Measurements from ENCODE around the gene BDNF.

The BDNF gene

GRCh38 chr11:27721264-27722116 is 21.2 kb upstream of the BDNF start:
- no peaks in the 10 kb centered on the region for H3K36me3 ChIP-seq (ENCODE audit: control insufficient read depth in 1 of 2, insufficient read depth in 2 of 2, low read depth in 1 of 2, low read length in 2 of 2)
- H2AFZ ChIP-seq (ENCODE audit: low read depth, low read length) = no peak overlapping the region
- H3K4me1 ChIP-seq (ENCODE audit: control insufficient read depth, insufficient read depth, low read depth, low read length) = peaks cover 21% of the 10 kb centered on the region
- no peak overlapping the region for H3K4ac ChIP-seq (ENCODE audit: low read depth in 1 of 2, low read length in 2 of 2)
- H4K91ac ChIP-seq (ENCODE audit: low read length) = no peak overlapping the region
- H3K9me3 ChIP-seq (ENCODE audit: control insufficient read depth, low read length) = no peaks in the 10 kb centered on the region
- WGBS = 5% methylated on average over 31 of the region's 37 CpGs
- H2BK5ac ChIP-seq (ENCODE audit: low read depth, low read length, poor library complexity, severe bottlenecking) = no peak overlapping the region
- peak; percentile 8 for DNase-seq
- no peaks in the 10 kb centered on the region for H3K79me1 ChIP-seq (replicated peaks; ENCODE audit: low read length, poor library complexity, severe bottlenecking)
- no peak overlapping the region for H3K23ac ChIP-seq (ENCODE audit: low read length in 2 of 2)
- peak overlapping the region in 1 of 2 experiments; percentile 92 for H3K18ac ChIP-seq (ENCODE audit: low read depth in 1 of 2, low read length in 2 of 2)
- peaks cover 22 to 68% of the 10 kb centered on the region in 2 experiments for H3K27me3 ChIP-seq (ENCODE audit: control insufficient read depth in 1 of 2, insufficient read depth in 1 of 2, low read length in 2 of 2)
- H3K9ac ChIP-seq (ENCODE audit: low read length) = peak overlapping the region; percentile 48
- no peak overlapping the region for H2BK120ac ChIP-seq (ENCODE audit: low read depth, low read length)
- H3K4me2 ChIP-seq (ENCODE audit: low read length, poor library complexity, severe bottlenecking) = peak overlapping the region; percentile 64
- H2BK12ac ChIP-seq (ENCODE audit: low read length in 2 of 2) = no peak overlapping the region
- H2AK5ac ChIP-seq (ENCODE audit: low read length, severe bottlenecking) = no peak overlapping the region
- H3K14ac ChIP-seq (ENCODE audit: low read length in 2 of 2) = no peak overlapping the region
- H2BK15ac ChIP-seq (ENCODE audit: low read depth, poor library complexity, severe bottlenecking) = no peak overlapping the region
- no peak overlapping the region for H3K27ac ChIP-seq (ENCODE audit: low read length, poor library complexity, severe bottlenecking)
- no peak overlapping the region for H4K8ac ChIP-seq (ENCODE audit: low read length)
- peak overlapping the region; percentile 71 to 86 for H3K4me3 ChIP-seq (ENCODE audit: insufficient read depth in 1 of 2, low read depth in 1 of 2, low read length in 2 of 2)

DNA sequence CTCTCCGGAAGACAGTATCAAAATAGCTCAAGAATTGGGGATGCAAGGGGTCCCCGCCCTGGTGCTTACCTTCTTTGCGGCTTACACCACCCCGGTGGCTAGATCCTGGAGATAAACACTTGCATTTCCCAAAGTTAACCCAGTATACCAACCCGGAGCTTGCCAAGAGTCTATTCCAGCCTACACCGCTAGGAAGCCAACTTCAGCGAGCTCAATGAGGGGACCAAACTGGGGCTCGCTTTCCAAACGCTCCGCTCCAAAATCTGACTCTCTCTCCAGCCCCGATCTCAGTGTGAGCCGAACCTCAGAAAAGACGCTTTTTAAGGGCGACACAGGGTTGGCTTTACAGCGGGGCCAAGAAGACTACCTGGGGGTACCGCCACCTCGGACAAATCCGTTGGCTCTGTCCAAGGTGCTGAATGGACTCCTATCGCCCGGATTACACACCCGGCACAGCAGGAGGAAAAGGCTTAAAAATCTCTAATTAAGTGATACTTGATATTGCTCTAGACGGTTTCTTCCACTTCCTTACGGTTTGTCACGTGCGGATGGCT is 20.1 kb upstream of the BDNF start:
- Histone ChIP-seq H2BK120ac (ENCODE audit: low read depth, low read length) (no peak overlapping the region), H2BK5ac (ENCODE audit: low read depth, low read length, poor library complexity, severe bottlenecking) (no peak overlapping the region), H3K9me3 (ENCODE audit: control insufficient read depth, low read length) (no peaks in the 10 kb centered on the region), H3K4me2 (ENCODE audit: low read length, poor library complexity, severe bottlenecking) (peak overlapping the region; percentile 35), H3K27me3 (ENCODE audit: control insufficient read depth in 1 of 2, insufficient read depth in 1 of 2, low read length in 2 of 2) (peaks cover 20 to 56% of the 10 kb centered on the region in 2 experiments), H3K23ac (ENCODE audit: low read length in 2 of 2) (no peak overlapping the region), H3K18ac (ENCODE audit: low read depth in 1 of 2, low read length in 2 of 2) (peak overlapping the region in 1 of 2 experiments; percentile 55), H3K9ac (ENCODE audit: low read length) (no peak overlapping the region), H3K79me1 (replicated peaks; ENCODE audit: low read length, poor library complexity, severe bottlenecking) (no peaks in the 10 kb centered on the region), H2AK5ac (ENCODE audit: low read length, severe bottlenecking) (no peak overlapping the region), H3K27ac (ENCODE audit: low read length, poor library complexity, severe bottlenecking) (no peak overlapping the region), H3K4me1 (ENCODE audit: control insufficient read depth, insufficient read depth, low read depth, low read length) (peaks cover 21% of the 10 kb centered on the region), H2AFZ (ENCODE audit: low read depth, low read length) (no peak overlapping the region), H2BK15ac (ENCODE audit: low read depth, poor library complexity, severe bottlenecking) (no peak overlapping the region), H4K8ac (ENCODE audit: low read length) (no peak overlapping the region), H4K91ac (ENCODE audit: low read length) (no peak overlapping the region), H3K4ac (ENCODE audit: low read depth in 1 of 2, low read length in 2 of 2) (no peak overlapping the region), H3K36me3 (ENCODE audit: control insufficient read depth in 1 of 2, insufficient read depth in 2 of 2, low read depth in 1 of 2, low read length in 2 of 2) (no peaks in the 10 kb centered on the region), H3K14ac (ENCODE audit: low read length in 2 of 2) (no peak overlapping the region), H3K4me3 (ENCODE audit: insufficient read depth in 1 of 2, low read depth in 1 of 2, low read length in 2 of 2) (no peak overlapping the region), H2BK12ac (ENCODE audit: low read length in 2 of 2) (no peak overlapping the region)
- DNase-seq = peak; percentile 77
- WGBS = 2% methylated on average over 22 of the region's 25 CpGs

DNA sequence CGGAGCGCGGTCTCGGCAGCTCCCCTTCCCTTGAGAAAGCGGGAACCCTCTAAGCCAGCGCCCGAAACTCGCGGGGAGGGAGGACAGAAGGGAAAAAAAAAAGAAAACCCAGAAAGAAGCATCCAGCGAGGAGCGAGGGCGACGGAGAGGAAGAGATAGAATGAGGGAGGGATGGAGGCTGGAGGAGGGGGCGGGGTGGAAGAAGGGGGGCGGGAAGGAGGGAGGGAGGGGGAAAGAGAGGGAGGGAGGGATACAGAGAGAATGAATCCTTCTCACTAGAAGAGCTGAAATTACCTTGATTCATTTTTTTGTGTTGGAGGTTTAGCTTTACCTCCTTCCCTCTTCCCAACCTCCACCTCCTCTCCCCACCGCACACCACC is 19.3 kb upstream of the BDNF start:
- Histone ChIP-seq H4K8ac (ENCODE audit: low read length) (peak overlapping the region; percentile 98), H2BK120ac (ENCODE audit: low read depth, low read length) (peak overlapping the region; percentile 85), H3K79me1 (replicated peaks; ENCODE audit: low read length, poor library complexity, severe bottlenecking) (no peaks in the 10 kb centered on the region), H2AK5ac (ENCODE audit: low read length, severe bottlenecking) (no peak overlapping the region), H3K9me3 (ENCODE audit: control insufficient read depth, low read length) (no peaks in the 10 kb centered on the region), H3K9ac (ENCODE audit: low read length) (peak overlapping the region; percentile 91), H2AFZ (ENCODE audit: low read depth, low read length) (peak overlapping the region; percentile 46), H3K4me2 (ENCODE audit: low read length, poor library complexity, severe bottlenecking) (peak overlapping the region; percentile 100), H3K36me3 (ENCODE audit: control insufficient read depth in 1 of 2, insufficient read depth in 2 of 2, low read depth in 1 of 2, low read length in 2 of 2) (no peaks in the 10 kb centered on the region), H3K27ac (ENCODE audit: low read length, poor library complexity, severe bottlenecking) (peak overlapping the region; percentile 86), H4K91ac (ENCODE audit: low read length) (peak overlapping the region; percentile 96), H3K18ac (ENCODE audit: low read depth in 1 of 2, low read length in 2 of 2) (peak overlapping the region; percentile 96 to 98), H3K4ac (ENCODE audit: low read depth in 1 of 2, low read length in 2 of 2) (peak overlapping the region; percentile 81 to 97), H3K4me3 (ENCODE audit: insufficient read depth in 1 of 2, low read depth in 1 of 2, low read length in 2 of 2) (peak overlapping the region; percentile 69 to 88), H3K23ac (ENCODE audit: low read length in 2 of 2) (peak overlapping the region in 1 of 2 experiments; percentile 93), H2BK15ac (ENCODE audit: low read depth, poor library complexity, severe bottlenecking) (peak overlapping the region; percentile 98), H2BK12ac (ENCODE audit: low read length in 2 of 2) (peak overlapping the region; percentile 83 to 93), H3K14ac (ENCODE audit: low read length in 2 of 2) (peak overlapping the region; percentile 86 to 88), H3K4me1 (ENCODE audit: control insufficient read depth, insufficient read depth, low read depth, low read length) (peaks cover 21% of the 10 kb centered on the region), H3K27me3 (ENCODE audit: control insufficient read depth in 1 of 2, insufficient read depth in 1 of 2, low read length in 2 of 2) (peaks cover 18 to 48% of the 10 kb centered on the region in 2 experiments), H2BK5ac (ENCODE audit: low read depth, low read length, poor library complexity, severe bottlenecking) (peak overlapping the region; percentile 79)
- WGBS = 0% methylated on average over 13 of the region's 16 CpGs
- DNase-seq = no peak

DNA sequence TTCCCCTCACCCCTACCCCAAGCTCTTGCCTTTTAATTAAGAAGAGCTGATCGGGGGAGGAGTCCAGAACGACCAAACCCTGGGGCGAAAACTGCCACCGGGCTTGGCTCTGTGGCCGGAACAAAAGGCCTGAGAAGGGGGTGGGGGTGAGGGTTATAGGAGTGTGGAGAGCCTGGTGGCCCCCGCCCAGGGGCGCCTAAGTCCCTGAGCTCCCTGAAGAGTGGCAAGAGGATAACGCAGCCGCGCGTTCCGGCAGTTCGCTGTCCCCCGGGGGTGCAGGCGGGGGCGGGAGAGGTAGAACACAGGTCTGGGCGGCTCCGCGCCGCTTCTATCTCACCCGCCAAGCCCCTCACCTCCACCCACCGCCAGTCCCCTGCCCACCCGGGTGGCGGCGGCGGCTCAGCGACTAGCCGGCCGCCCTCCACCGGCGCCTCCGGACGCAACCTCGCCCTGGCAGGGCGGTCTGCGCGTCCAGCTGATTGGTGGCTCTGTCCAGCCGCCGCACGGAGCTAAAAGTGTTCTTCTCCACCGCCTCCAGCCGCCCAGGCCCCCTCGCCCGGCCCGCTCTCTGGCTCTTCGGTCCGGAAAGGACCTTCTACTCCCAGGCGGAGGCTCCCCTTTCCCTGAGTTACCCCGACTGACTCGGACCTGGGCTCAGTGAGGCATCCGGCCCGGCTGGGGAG is 18.7 kb upstream of the BDNF start:
- peak overlapping the region; percentile 46 for H2AFZ ChIP-seq (ENCODE audit: low read depth, low read length)
- H2BK5ac ChIP-seq (ENCODE audit: low read depth, low read length, poor library complexity, severe bottlenecking) = peak overlapping the region; percentile 79
- peak overlapping the region; percentile 100 for H3K4me2 ChIP-seq (ENCODE audit: low read length, poor library complexity, severe bottlenecking)
- under 1% methylated on average over 41 of the region's 52 CpGs for WGBS
- H3K14ac ChIP-seq (ENCODE audit: low read length in 2 of 2) = peak overlapping the region; percentile 88 to 90
- H2BK120ac ChIP-seq (ENCODE audit: low read depth, low read length) = peak overlapping the region; percentile 97
- peak overlapping the region; percentile 41 for H2AK5ac ChIP-seq (ENCODE audit: low read length, severe bottlenecking)
- peak overlapping the region; percentile 98 for H4K8ac ChIP-seq (ENCODE audit: low read length)
- H3K27ac ChIP-seq (ENCODE audit: low read length, poor library complexity, severe bottlenecking) = peak overlapping the region; percentile 87
- H3K18ac ChIP-seq (ENCODE audit: low read depth in 1 of 2, low read length in 2 of 2) = peak overlapping the region; percentile 96 to 98
- DNase-seq = peak; percentile 82
- H3K4me1 ChIP-seq (ENCODE audit: control insufficient read depth, insufficient read depth, low read depth, low read length) = peaks cover 21% of the 10 kb centered on the region
- peaks cover 18 to 43% of the 10 kb centered on the region in 2 experiments for H3K27me3 ChIP-seq (ENCODE audit: control insufficient read depth in 1 of 2, insufficient read depth in 1 of 2, low read length in 2 of 2)
- peak overlapping the region in 1 of 2 experiments; percentile 93 for H3K23ac ChIP-seq (ENCODE audit: low read length in 2 of 2)
- H3K79me1 ChIP-seq (replicated peaks; ENCODE audit: low read length, poor library complexity, severe bottlenecking) = no peaks in the 10 kb centered on the region
- H3K9ac ChIP-seq (ENCODE audit: low read length) = peak overlapping the region; percentile 91
- peak overlapping the region; percentile 69 to 88 for H3K4me3 ChIP-seq (ENCODE audit: insufficient read depth in 1 of 2, low read depth in 1 of 2, low read length in 2 of 2)
- no peaks in the 10 kb centered on the region for H3K9me3 ChIP-seq (ENCODE audit: control insufficient read depth, low read length)
- H3K36me3 ChIP-seq (ENCODE audit: control insufficient read depth in 1 of 2, insufficient read depth in 2 of 2, low read depth in 1 of 2, low read length in 2 of 2) = no peaks in the 10 kb centered on the region
- peak overlapping the region; percentile 83 to 93 for H2BK12ac ChIP-seq (ENCODE audit: low read length in 2 of 2)
- H2BK15ac ChIP-seq (ENCODE audit: low read depth, poor library complexity, severe bottlenecking) = peak overlapping the region; percentile 98
- peak overlapping the region; percentile 96 for H4K91ac ChIP-seq (ENCODE audit: low read length)
- peak overlapping the region; percentile 81 to 97 for H3K4ac ChIP-seq (ENCODE audit: low read depth in 1 of 2, low read length in 2 of 2)

Measured in mesenchymal stem cell (in vitro differentiated cells and primary cell).